Transverse colon (tissue), 4 donors: ENCODE results near the gene TMEM270.

Source experiments
- EP300 ChIP-seq: sonication (generic); formaldehyde crosslinking; IDR thresholded peaks from one replicate; pipeline ENCODE4 v1.6.1; 2017; ENCODE audit warnings: antibody characterized with exemption, low read depth
- POLR2A ChIP-seq: fragments of 450-650 bp; IDR thresholded peaks from one replicate; pipeline ENCODE4 v1.6.1; 2016; ENCODE audit warnings: antibody characterized with exemption, mild to moderate bottlenecking, moderate library complexity
- POLR2AphosphoS5 ChIP-seq, 3 donors: sonication (generic); formaldehyde crosslinking; IDR thresholded peaks; one replicate each; pipeline ENCODE4 v1.6.1; 2016; ENCODE audit warnings: antibody characterized with exemption in 3 of 3
- TF ChIP-seq, protein P1 (sequence below), 5 experiments: fragments of 200-600 bp in 3 of 5; fragments of 450-650 bp in 2 of 5; sonication (generic) in 3 of 5; IDR thresholded peaks; 1 replicate in 2 of 5; 2 replicates in 3 of 5; pipeline ENCODE4 v1.5.1; 2016 to 2017; ENCODE audit warnings: antibody characterized with exemption in 5 of 5, inconsistent platforms in 3 of 5, mild to moderate bottlenecking in 2 of 5, moderate library complexity in 1 of 5

DNA sequence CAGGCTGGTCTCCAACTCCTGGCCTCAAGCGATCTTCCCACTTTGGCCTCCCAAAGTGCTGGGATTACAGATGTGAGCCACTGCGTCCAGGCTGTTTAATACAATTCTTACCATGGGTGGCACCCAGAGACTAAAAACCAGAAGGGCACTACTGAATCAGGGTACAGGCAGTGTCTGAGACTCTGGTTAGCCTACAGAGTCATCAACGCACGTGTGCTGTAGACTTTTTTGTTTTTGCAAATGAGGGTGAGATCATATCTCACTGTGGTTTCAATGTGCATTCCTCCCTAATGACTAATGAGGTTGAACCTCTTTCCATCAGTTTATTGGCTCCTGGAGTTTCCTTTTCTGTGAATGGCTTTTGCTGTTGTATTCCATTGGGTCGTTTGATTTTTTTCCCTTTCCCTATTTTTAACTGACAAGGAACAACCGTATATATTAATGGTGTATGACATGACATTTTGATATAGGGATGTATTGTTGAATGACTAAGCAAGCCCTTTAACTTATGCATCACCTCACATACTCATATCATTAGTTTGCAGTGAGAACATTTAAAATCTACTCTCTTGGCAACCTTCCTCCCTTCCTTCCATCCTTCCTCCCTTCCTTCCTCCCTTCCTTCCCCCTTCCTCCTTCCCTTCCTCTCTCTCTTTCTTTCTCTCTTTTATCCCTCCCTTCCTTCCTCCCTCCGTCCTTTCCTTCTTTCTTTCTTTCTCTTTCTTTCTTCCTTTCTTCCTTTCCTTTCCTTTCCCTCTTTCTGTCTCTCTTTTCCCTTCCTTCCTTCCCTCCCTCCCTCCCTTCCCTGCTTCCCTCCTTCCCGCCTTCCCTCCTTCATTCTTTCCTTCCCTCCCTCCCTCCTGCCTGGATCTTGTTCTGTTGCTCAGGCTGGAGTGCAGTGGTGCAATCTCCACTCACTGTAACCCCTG, 9.3 kb upstream of the TMEM270 start:
- TF ChIP-seq, protein P1, sequence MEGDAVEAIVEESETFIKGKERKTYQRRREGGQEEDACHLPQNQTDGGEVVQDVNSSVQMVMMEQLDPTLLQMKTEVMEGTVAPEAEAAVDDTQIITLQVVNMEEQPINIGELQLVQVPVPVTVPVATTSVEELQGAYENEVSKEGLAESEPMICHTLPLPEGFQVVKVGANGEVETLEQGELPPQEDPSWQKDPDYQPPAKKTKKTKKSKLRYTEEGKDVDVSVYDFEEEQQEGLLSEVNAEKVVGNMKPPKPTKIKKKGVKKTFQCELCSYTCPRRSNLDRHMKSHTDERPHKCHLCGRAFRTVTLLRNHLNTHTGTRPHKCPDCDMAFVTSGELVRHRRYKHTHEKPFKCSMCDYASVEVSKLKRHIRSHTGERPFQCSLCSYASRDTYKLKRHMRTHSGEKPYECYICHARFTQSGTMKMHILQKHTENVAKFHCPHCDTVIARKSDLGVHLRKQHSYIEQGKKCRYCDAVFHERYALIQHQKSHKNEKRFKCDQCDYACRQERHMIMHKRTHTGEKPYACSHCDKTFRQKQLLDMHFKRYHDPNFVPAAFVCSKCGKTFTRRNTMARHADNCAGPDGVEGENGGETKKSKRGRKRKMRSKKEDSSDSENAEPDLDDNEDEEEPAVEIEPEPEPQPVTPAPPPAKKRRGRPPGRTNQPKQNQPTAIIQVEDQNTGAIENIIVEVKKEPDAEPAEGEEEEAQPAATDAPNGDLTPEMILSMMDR (IDR thresholded peaks at IDR 0.05) = no peak
- TF ChIP-seq POLR2A (no peak), EP300 (no peak), POLR2AphosphoS5 (IDR thresholded peaks at IDR 0.05) (peak; percentile 58 to 75 (median 67))
